Right ventricle myocardium inferior (tissue), 1 donor: ENCODE data around the gene NUP214. TPM values are rescaled to one million over a fixed set of nuclear protein-coding genes. Genes with fewer than 3 reads are reported as not detected.
"Not testable (repeated sequence)": the region's sequence is repeated elsewhere in the genome, so short reads cannot be mapped to it uniquely, and the experiment has no call there.

Experiments used
- ATAC-seq: fragments of 200-7000 bp; cut with Tn5 transposase; one replicate; pipeline ENCODE4 v1.9.1; 2020; ENCODE audit warnings: mild to moderate bottlenecking, moderate library complexity
- DNase-seq: peaks from one replicate; pipeline ENCODE4 v3.0.0; 2021; ENCODE audit errors: missing footprints
- intact Hi-C: fragments of 100-400 bp; cut with DNase I; formaldehyde crosslinking; loops from one replicate; pipeline ENCODE4 v1.11.0; 2022
- total RNA-seq: library from RNA; stranded (reverse); fragmentation: NEBNext Ultra II Directional; extraction: Animal tissue kit (Norgen Biotek cat#: 25700); gene quantifications from one replicate; pipeline ENCODE4 v1.2.1, GENCODE V29; 2021
- donor health status: DM: no; HTN: yes; CAD: no; lungs with severe emphysema.

NUP214 gene
- total RNA-seq, 1 donor from 2014 or later: 20.8 TPM

- intact Hi-C loops: no loop called here
- DNase-seq (no peak), ATAC-seq (peak; percentile 72)
Observed at GRCh38 chr9:131094622-131095021, 30.8 kb upstream of the NUP214 start.

DNA sequence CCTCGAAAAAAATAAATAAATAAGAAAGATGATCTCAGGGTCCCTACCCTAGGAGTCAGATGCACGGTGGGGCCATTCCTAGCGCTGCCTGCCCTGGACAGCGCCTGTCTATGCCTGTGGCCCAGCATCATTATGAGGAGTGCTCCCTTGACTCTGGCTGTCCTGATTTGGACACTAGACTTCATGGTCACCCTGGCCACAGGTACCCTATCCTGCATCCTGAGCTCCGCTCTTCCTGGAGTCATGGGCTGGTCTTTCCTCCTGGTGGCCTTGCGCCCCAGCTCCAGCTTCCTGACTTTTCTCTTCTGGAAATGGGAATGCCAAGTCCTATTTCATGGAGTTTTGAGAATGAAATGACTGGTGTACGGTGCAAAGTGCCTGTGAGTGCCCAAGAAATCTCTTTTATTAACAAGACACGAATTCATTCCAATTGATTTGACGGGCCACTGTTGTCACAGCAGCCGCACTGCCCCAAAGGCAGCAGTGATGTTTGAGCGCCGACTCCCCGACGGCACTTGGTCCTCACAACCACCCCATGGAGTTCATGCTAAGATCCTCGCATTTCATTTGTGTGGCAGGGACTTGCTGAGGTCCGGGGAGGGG is 29.6 kb upstream of the NUP214 start:
- intact Hi-C loops: no loop called here
- ATAC-seq: peak; percentile 5
- no peak for DNase-seq

DNA sequence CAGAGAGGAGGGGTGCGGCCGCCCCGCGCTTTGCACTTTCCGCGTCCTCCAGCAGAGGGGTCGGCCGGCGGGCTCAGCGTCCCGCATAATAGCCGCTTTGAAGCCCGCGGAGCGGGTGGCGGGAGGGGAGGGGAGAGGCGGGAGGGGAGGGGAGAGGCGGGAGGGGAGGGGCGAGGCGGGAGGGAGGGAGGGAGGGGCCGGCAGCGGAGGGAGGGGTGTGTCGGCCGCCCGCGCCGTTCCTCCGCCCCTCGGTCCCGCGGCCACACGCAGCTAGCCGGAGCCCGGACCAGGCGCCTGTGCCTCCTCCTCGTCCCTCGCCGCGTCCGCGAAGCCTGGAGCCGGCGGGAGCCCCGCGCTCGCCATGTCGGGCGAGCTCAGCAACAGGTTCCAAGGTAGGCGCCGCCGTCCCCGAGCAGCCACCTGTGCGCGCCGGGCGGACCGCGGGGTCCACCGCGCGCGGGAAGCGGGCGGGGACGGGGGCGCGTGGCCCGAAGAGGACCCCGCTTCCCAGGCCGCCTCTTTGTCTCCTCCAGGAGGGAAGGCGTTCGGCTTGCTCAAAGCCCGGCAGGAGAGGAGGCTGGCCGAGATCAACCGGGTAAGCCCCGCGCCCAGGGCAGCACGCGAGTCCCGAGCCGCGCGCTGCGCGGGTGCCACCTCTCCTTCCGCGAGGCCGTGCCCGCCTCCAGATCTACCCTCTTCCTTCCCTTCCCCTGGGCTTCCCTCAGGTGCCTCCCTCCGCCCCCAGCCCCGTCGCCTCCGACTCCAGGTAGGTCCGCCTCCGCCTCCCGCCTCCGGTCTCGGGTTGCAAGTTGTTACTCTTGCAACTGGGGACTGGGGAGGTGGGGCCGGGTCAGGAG is 28.9 kb upstream of the NUP214 start, which contains the start of gene AIF1L:
Gene AIF1L, plus strand, starts transcription at position 263 of the 857 bp plus-strand sequence. Its CDS starts 99 bp downstream, at position 362.
- DNase-seq (peak; percentile 68), ATAC-seq (peak; percentile 44)
- intact Hi-C loops: no loop called here

- ATAC-seq (no peak), DNase-seq (no peak)
- intact Hi-C loops: no loop called here
Observed at GRCh38 chr9:131097126-131097947, 28.0 kb upstream of the NUP214 start.

- DNase-seq (no peak), ATAC-seq (peak; percentile 16)
- intact Hi-C loops: no loop called here
Observed at GRCh38 chr9:131097948-131098278, 27.5 kb upstream of the NUP214 start.

GRCh38 chr9:131098391-131099101 is 26.8 kb upstream of the NUP214 start:
- intact Hi-C loops: no loop called here
- ATAC-seq (no peak), DNase-seq (no peak)

GRCh38 chr9:131099102-131099606 is 26.2 kb upstream of the NUP214 start:
- no peak for DNase-seq

DNA sequence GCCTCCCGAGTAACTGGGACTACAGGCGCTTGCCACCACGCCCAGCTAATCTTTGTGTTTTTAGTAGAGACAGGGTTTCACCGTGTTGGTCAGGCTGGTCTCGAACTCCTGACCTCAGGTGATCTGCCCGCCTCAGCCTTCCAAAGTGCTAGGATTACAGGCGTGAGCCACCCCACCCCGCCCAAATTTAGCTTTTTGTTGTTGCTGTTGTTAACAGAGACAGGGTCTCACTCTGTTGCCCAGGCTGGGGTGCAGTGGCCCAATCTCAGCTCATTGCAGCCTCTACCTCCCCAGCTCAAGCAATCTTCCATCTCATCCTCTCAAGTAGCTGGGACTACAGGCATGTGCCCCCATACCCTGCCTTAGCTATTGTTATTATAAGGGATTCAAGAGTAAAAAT is 25.5 kb upstream of the NUP214 start:
- ATAC-seq, intact Hi-C loops, DNase-seq: not testable (repeated sequence)

More at GRCh38 chr9:131099102-131099606, 26.2 kb upstream of the NUP214 start:
- no peak for ATAC-seq
- intact Hi-C loops: no loop called here

DNA sequence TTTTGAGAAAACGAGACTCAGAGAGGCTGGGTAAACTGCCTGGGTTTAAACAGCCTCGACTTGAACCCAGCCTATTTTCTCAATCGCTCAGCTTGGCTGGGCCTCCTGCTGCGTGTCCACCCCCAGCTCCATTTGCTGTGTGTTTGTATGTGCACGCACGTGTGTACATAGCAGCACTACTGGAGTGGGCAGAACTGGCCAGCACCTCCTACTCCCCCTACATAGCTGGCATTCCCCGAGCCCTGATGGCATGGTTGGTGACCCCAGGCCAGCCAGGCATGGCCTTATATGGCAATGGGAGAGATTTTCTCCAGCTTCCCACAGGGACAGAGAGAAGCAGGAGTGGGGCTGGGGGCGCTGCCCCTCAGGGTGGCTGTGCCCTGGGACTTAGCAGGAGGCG is 24.9 kb upstream of the NUP214 start:
- ATAC-seq (no peak), DNase-seq (no peak)
- intact Hi-C loops: no loop called here

DNA sequence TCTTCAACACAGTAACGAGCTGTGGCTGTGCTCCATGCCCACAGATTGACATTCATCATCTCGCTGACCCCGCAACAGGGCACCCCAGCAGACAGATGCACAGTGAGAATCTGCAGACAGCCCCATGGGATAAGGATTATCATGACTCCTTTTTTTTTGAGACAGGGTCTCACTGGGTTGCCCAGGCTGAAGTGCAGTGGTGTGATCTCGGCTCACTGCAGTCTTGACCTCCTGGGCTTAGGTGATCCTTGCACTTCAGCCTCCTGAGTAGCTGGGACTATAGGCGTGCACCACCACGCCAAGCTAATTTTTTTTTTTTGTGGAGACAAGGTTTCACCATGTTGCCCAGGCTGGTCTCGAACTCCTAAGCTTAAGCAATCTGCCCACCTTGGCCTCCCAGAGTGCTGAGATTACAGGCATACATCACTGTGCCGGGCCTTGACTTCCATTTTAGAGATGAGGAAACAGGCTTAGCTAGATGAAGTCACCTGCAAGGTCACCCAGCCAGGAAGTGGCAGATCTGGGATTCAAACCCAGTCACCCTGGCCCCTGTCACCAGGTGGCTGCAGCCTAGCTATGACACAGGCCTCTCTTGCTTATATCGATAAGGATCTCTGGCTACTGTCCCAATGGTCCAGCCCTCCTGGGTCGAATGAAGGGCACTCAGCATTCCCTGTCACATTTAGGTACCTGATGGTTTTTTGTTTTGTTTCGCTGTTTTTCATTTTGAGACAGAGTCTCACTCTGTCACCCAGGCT is 24.0 kb upstream of the NUP214 start:
- DNase-seq: no peak
- ATAC-seq: no peak
- intact Hi-C loops: no loop called here

DNA sequence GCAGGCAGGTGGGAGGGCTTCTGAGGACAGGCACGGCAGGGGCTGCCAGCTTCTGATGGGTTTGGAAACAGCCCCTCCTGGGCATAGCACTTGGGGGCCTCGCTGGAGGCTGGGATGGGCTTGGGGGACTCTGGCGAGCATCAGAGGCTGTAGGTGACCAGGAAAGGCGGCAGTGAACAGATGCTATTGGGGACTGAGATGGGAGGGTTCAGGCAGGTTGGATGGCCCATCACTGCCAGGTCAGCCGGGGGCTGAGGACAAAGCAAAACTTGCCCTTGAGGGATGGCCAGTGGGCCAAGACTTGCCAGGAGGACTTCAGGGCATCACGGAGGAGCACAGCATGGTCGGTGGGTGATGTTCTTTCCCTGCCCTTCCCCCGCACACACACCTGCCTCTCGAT is 22.4 kb upstream of the NUP214 start:
- DNase-seq (no peak), ATAC-seq (no peak)
- intact Hi-C loops: no loop called here

DNA sequence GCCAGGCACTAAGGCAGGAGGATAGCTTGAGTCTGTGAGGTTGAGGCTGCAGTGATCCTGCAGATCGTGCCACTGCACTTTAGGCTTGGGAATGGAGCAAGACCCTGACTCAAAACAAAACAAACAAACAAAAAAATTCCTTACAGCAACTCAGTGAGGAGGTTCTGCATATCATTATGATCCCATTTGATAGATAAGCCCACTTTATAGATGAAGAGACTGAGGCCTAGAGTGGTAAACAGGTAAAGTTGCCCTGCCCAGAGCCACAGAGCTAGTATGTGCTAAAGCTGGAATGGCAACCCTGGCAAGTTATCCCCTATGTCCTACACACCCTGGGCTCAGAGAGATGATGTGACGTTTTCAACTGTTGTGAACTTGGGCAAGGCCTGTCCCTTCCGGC is 21.9 kb upstream of the NUP214 start:
- intact Hi-C loops: no loop called here
- no peak for DNase-seq
- ATAC-seq: no peak

- ATAC-seq (no peak), DNase-seq (no peak)
- intact Hi-C loops: no loop called here
Observed at GRCh38 chr9:131104016-131104740, 21.2 kb upstream of the NUP214 start.

GRCh38 chr9:131105952-131106351 is 19.4 kb upstream of the NUP214 start:
- no peak for ATAC-seq
- intact Hi-C loops: no loop called here
- DNase-seq: no peak

GRCh38 chr9:131107760-131108159 is 17.6 kb upstream of the NUP214 start:
- intact Hi-C loops: no loop called here
- ATAC-seq (peak; percentile 33), DNase-seq (no peak)

GRCh38 chr9:131111186-131111853 is 14.1 kb upstream of the NUP214 start:
- ATAC-seq (no peak), DNase-seq (no peak)
- intact Hi-C loops: no loop called here

GRCh38 chr9:131111854-131112311 is 13.5 kb upstream of the NUP214 start:
- no peak for ATAC-seq
- no peak for DNase-seq
- intact Hi-C loops: no loop called here
